GM12878 (cell line): Measurements from ENCODE around the gene DRD2.

ENCODE experiments used
- CHD2 ChIP-seq: IDR thresholded peaks from 2 replicates; pipeline ENCODE4 v1.6.1; 2011; ENCODE audit warnings: low read depth, low read length, improper control_type of control experiment, borderline replicate concordance
- CTCF ChIP-seq, 3 experiments: IDR thresholded peaks in 2 of 3; conservative IDR thresholded peaks in 1 of 3; 2 replicates each; pipeline ENCODE4 v1.5.1; 2011; ENCODE audit warnings: low read depth in 3 of 3, low read length in 3 of 3, mild to moderate bottlenecking in 3 of 3, control low read depth in 2 of 3, moderate library complexity in 2 of 3, inconsistent platforms in 1 of 3, mixed read lengths in 1 of 3; ENCODE audit not compliant: control insufficient read depth in 2 of 3, insufficient read depth in 1 of 3; ENCODE audit errors: extremely low read depth in 1 of 3
- GABPA ChIP-seq: IDR thresholded peaks from 2 replicates; pipeline ENCODE4 v1.6.1; 2014; ENCODE audit warnings: antibody characterized with exemption, low read depth, mild to moderate bottlenecking, inconsistent platforms
- JUND ChIP-seq: IDR thresholded peaks from 2 replicates; pipeline ENCODE4 v1.6.1; 2012; ENCODE audit warnings: low read depth, mild to moderate bottlenecking, low read length, improper control_type of control experiment, moderate library complexity
- MAX ChIP-seq: IDR thresholded peaks from 2 replicates; pipeline ENCODE4 v1.6.1; 2012; ENCODE audit warnings: low read depth, low read length, improper control_type of control experiment
- MXI1 ChIP-seq: fragments of 150-350 bp; IDR thresholded peaks from 2 replicates; pipeline ENCODE4 v1.6.1; 2011; ENCODE audit warnings: low read depth, mild to moderate bottlenecking, inconsistent platforms, low read length, improper control_type of control experiment
- POLR2AphosphoS5 ChIP-seq: IDR thresholded peaks from 2 replicates; pipeline ENCODE4 v1.6.1; 2011; ENCODE audit warnings: mild to moderate bottlenecking, low read length, inconsistent platforms
- SKIL ChIP-seq: fragments of 450-650 bp; IDR thresholded peaks from 2 replicates; pipeline ENCODE4 v1.6.1; 2017; ENCODE audit warnings: mild to moderate bottlenecking, low read depth, inconsistent platforms; ENCODE audit not compliant: poor library complexity, severe bottlenecking
- ZBTB33 ChIP-seq: fragments of 450-650 bp; IDR thresholded peaks from 2 replicates; pipeline ENCODE4 v1.6.1; 2017; ENCODE audit warnings: mild to moderate bottlenecking
- ZNF622 ChIP-seq: fragments of 450-650 bp; IDR thresholded peaks from 2 replicates; pipeline ENCODE4 v1.6.1; 2017; ENCODE audit warnings: mild to moderate bottlenecking, inconsistent platforms

- TF ChIP-seq CTCF (IDR thresholded peaks at IDR 0.05 in 2 of 3, conservative IDR thresholded peaks at IDR 0.05 in 1 of 3; ENCODE audit: control insufficient read depth in 2 of 3, extremely low read depth in 1 of 3, insufficient read depth in 1 of 3, low read depth in 3 of 3, low read length in 3 of 3) (no peak), JUND (no peak), MAX (no peak), POLR2AphosphoS5 (no peak), CHD2 (no peak), MXI1 (no peak), ZBTB33 (no peak), SKIL (no peak), GABPA (no peak), ZNF622 (no peak)
Measured at GRCh38 chr11:113462830-113463229, 12.4 kb downstream of the DRD2 start.
